H9 (cell line): ENCODE measurements around the gene ZBTB12. TPM values are rescaled to one million over a fixed set of nuclear protein-coding genes. Genes with fewer than 3 reads are reported as not detected.

Experiments used
- DNase-seq: peaks from one replicate; pipeline ENCODE4 v3.0.0-alpha.2; 2017
- H2AFZ ChIP-seq: one replicate; pipeline ENCODE4 v1.6.1; 2013; ENCODE audit warnings: mild to moderate bottlenecking, low read length, control low read depth, moderate library complexity
- H2AK5ac ChIP-seq: 2 replicates; pipeline ENCODE4 v1.6.1; 2013; ENCODE audit warnings: low read length, control low read depth, mixed read lengths; ENCODE audit not compliant: insufficient read length
- H2BK120ac ChIP-seq: one replicate; pipeline ENCODE4 v1.6.1; 2013; ENCODE audit warnings: low read depth, mild to moderate bottlenecking, low read length, control low read depth, inconsistent platforms; ENCODE audit not compliant: poor library complexity, severe bottlenecking
- H2BK12ac ChIP-seq: 2 replicates; pipeline ENCODE4 v1.6.1; 2013; ENCODE audit warnings: low read length, control low read depth, mixed read lengths, low read depth; ENCODE audit not compliant: insufficient read length
- H2BK15ac ChIP-seq: 2 replicates; pipeline ENCODE4 v1.6.1; 2013; ENCODE audit warnings: low read depth, low read length, control low read depth
- H2BK20ac ChIP-seq: one replicate; pipeline ENCODE4 v1.6.1; 2013; ENCODE audit warnings: low read depth, mild to moderate bottlenecking, low read length, control low read depth, inconsistent platforms; ENCODE audit not compliant: poor library complexity, severe bottlenecking
- H2BK5ac ChIP-seq: 2 replicates; pipeline ENCODE4 v1.6.1; 2013; ENCODE audit warnings: low read length, control low read depth, mixed read lengths; ENCODE audit not compliant: insufficient read length
- H3K14ac ChIP-seq: 2 replicates; pipeline ENCODE4 v1.6.1; 2013; ENCODE audit warnings: low read length, control low read depth; ENCODE audit not compliant: insufficient read depth
- H3K18ac ChIP-seq: 2 replicates; pipeline ENCODE4 v1.6.1; 2013; ENCODE audit warnings: low read depth, mild to moderate bottlenecking, mixed read lengths, low read length, control low read depth; ENCODE audit not compliant: insufficient read length
- H3K23ac ChIP-seq: 2 replicates; pipeline ENCODE4 v1.6.1; 2013; ENCODE audit warnings: low read length, control low read depth, mixed read lengths, low read depth; ENCODE audit not compliant: insufficient read length
- H3K23me2 ChIP-seq: 2 replicates; pipeline ENCODE4 v1.6.1; 2013; ENCODE audit warnings: low read depth, mild to moderate bottlenecking, mixed read lengths, low read length, control low read depth; ENCODE audit not compliant: insufficient read length, poor library complexity, severe bottlenecking
- H3K27ac ChIP-seq: 2 replicates; pipeline ENCODE4 v1.5.1; 2013; ENCODE audit warnings: low read length, control low read depth, mixed read lengths, low read depth; ENCODE audit not compliant: insufficient read length
- H3K27me3 ChIP-seq: 2 replicates; pipeline ENCODE4 v1.6.1; 2013; ENCODE audit warnings: low read length, control low read depth, inconsistent platforms; ENCODE audit not compliant: insufficient read depth
- H3K4ac ChIP-seq: 2 replicates; pipeline ENCODE4 v1.6.1; 2013; ENCODE audit warnings: low read depth, mild to moderate bottlenecking, control low read depth, inconsistent platforms, low read length, moderate library complexity
- H3K4me1 ChIP-seq: 2 replicates; pipeline ENCODE4 v1.6.1; 2013; ENCODE audit warnings: low read length, control low read depth, inconsistent platforms; ENCODE audit not compliant: insufficient read depth
- H3K4me2 ChIP-seq: 2 replicates; pipeline ENCODE4 v1.6.1; 2013; ENCODE audit warnings: low read length, control low read depth, mixed read lengths; ENCODE audit not compliant: insufficient read length, insufficient read depth
- H3K56ac ChIP-seq: 2 replicates; pipeline ENCODE4 v1.6.1; 2013; ENCODE audit warnings: low read depth, mild to moderate bottlenecking, mixed read lengths, low read length, control low read depth; ENCODE audit not compliant: insufficient read length
- H3K79me1 ChIP-seq: 2 replicates; pipeline ENCODE4 v1.6.1; 2013; ENCODE audit warnings: low read depth, mild to moderate bottlenecking, moderate library complexity, low read length, control low read depth, inconsistent platforms; ENCODE audit not compliant: insufficient read depth, poor library complexity, severe bottlenecking
- H3K79me2 ChIP-seq: 2 replicates; pipeline ENCODE4 v1.6.1; 2013; ENCODE audit warnings: low read length, control low read depth, inconsistent platforms; ENCODE audit not compliant: insufficient read depth
- H3K9ac ChIP-seq: 2 replicates; pipeline ENCODE4 v1.6.1; 2013; ENCODE audit warnings: low read length, control low read depth, mixed read lengths; ENCODE audit not compliant: insufficient read length; ENCODE audit errors: extremely low read depth
- H3K9me3 ChIP-seq: one replicate; pipeline ENCODE4 v1.6.1; 2013; ENCODE audit warnings: low read depth, low read length, inconsistent platforms; ENCODE audit not compliant: control insufficient read depth
- H3T11ph ChIP-seq: one replicate; pipeline ENCODE4 v1.6.1; 2013; ENCODE audit warnings: mild to moderate bottlenecking, low read length, control low read depth, inconsistent platforms
- H4K20me1 ChIP-seq: one replicate; pipeline ENCODE4 v1.6.1; 2013; ENCODE audit not compliant: control insufficient read depth, insufficient read length, insufficient read depth
- H4K5ac ChIP-seq: 2 replicates; pipeline ENCODE4 v1.6.1; 2013; ENCODE audit warnings: low read depth, mild to moderate bottlenecking, mixed read lengths, low read length, control low read depth; ENCODE audit not compliant: insufficient read length
- H4K8ac ChIP-seq: replicated peaks from 2 replicates; pipeline ENCODE4 v1.6.1; 2013; ENCODE audit warnings: low read length, control low read depth, mixed read lengths, low read depth; ENCODE audit not compliant: insufficient read length
- H4K91ac ChIP-seq: 2 replicates; pipeline ENCODE4 v1.6.1; 2013; ENCODE audit warnings: low read depth, mild to moderate bottlenecking, moderate library complexity, mixed read lengths, low read length, control low read depth; ENCODE audit not compliant: insufficient read length
- H3K27ac Mint-ChIP-seq, 3 experiments: 2 replicates in 2 of 3; 3 replicates in 1 of 3; pipeline ENCODE4 v1.8.0; 2020 to 2021; ENCODE audit warnings: mixed read lengths in 3 of 3, mild to moderate bottlenecking in 1 of 3, moderate library complexity in 1 of 3
- H3K27me3 Mint-ChIP-seq: 2 replicates; pipeline ENCODE4 v1.8.0; 2021; ENCODE audit warnings: low read depth, mild to moderate bottlenecking, moderate library complexity, mixed read lengths
- H3K36me3 Mint-ChIP-seq, 3 experiments: 2 replicates in 2 of 3; 3 replicates in 1 of 3; pipeline ENCODE4 v1.8.0; 2020 to 2021; ENCODE audit warnings: low read depth in 3 of 3, mixed read lengths in 3 of 3; ENCODE audit not compliant: insufficient read depth in 1 of 3
- H3K4me1 Mint-ChIP-seq, 2 experiments: 2 replicates each; pipeline ENCODE4 v1.8.0; 2020; ENCODE audit warnings: mixed read lengths in 2 of 2
- H3K4me3 Mint-ChIP-seq, 2 experiments: 2 replicates in 1 of 2; 3 replicates in 1 of 2; pipeline ENCODE4 v1.8.0; 2020 to 2021; ENCODE audit warnings: mild to moderate bottlenecking in 2 of 2, mixed read lengths in 2 of 2, moderate library complexity in 1 of 2
- H3K9me3 Mint-ChIP-seq, 2 experiments: 2 replicates in 1 of 2; 3 replicates in 1 of 2; pipeline ENCODE4 v1.8.0; 2020; ENCODE audit warnings: mild to moderate bottlenecking in 2 of 2, mixed read lengths in 2 of 2, moderate library complexity in 1 of 2
- CTCF ChIP-seq: fragments of 200-600 bp; sonication (generic); conservative IDR thresholded peaks from 3 replicates; pipeline ENCODE4 v1.8.0; 2021; ENCODE audit warnings: antibody characterized with exemption, mild to moderate bottlenecking
- WGBS: extraction: QIAGEN DNeasy Blood & Tissue Kit; methylation state at CpG from one replicate; pipeline ENCODE4 v1.1.7; 2013; ENCODE audit warnings: missing lambda C conversion rate, low lambda C conversion rate, mixed read lengths; ENCODE audit not compliant: insufficient read length; ENCODE audit errors: extremely low coverage; 5-methylcytosine and 5-hydroxymethylcytosine counted together
- total RNA-seq: library from RNA; stranded (reverse); gene quantifications from 2 replicates; pipeline ENCODE4 v1.2.1, GENCODE V29; 2021

Gene ZBTB12
- total RNA-seq, 1 experiment from 2014 or later = 31.0 TPM

GRCh38 chr6:31874084-31874670, 27.7 kb downstream of the ZBTB12 start:
- H3K27ac ChIP-seq = no peak overlapping the region
- H3K23ac ChIP-seq = no peak overlapping the region
- no peak overlapping the region for H2BK15ac ChIP-seq
- H3K4me3 Mint-ChIP-seq = no peak overlapping the region
- H4K20me1 ChIP-seq = no peaks in the 10 kb centered on the region
- no peak overlapping the region for H2BK12ac ChIP-seq
- H3K9me3 Mint-ChIP-seq = no peaks in the 10 kb centered on the region
- no peaks in the 10 kb centered on the region for H3K79me2 ChIP-seq
- H4K8ac ChIP-seq = no peak overlapping the region
- H3K27ac Mint-ChIP-seq = no peak overlapping the region
- H3K56ac ChIP-seq = no peak overlapping the region
- H3K27me3 ChIP-seq = no peaks in the 10 kb centered on the region
- H3K4me1 Mint-ChIP-seq = peaks cover 11 to 37% of the 10 kb centered on the region in 2 experiments
- H3K23me2 ChIP-seq = no peaks in the 10 kb centered on the region
- H3K4me1 ChIP-seq = peaks cover 3% of the 10 kb centered on the region; the same call in 1 of the 2 replicates
- no peak overlapping the region for H3K9ac ChIP-seq
- no peak overlapping the region for H4K91ac ChIP-seq
- H3K18ac ChIP-seq = no peak overlapping the region
- no peak for DNase-seq
- H2BK120ac ChIP-seq = no peak overlapping the region
- H4K5ac ChIP-seq = no peak overlapping the region
- H3K4ac ChIP-seq = no peak overlapping the region
- H3T11ph ChIP-seq = no peak overlapping the region
- no peak overlapping the region for H3K14ac ChIP-seq
- no peak overlapping the region for H2AK5ac ChIP-seq
- no peak overlapping the region for H2AFZ ChIP-seq
- H3K4me2 ChIP-seq = no peak overlapping the region
- H3K79me1 ChIP-seq = no peaks in the 10 kb centered on the region
- no peaks in the 10 kb centered on the region; the same call in 1 of the 2 replicates for H3K27me3 Mint-ChIP-seq
- H2BK20ac ChIP-seq = no peak overlapping the region
- no peak for TF ChIP-seq CTCF
- no peaks in the 10 kb centered on the region for H3K9me3 ChIP-seq
- WGBS = no CpG with 5 or more reads among the region's 4 CpGs
- H3K36me3 Mint-ChIP-seq = no peaks in the 10 kb centered on the region; a peak in 1 of 7 replicates
- no peak overlapping the region for H2BK5ac ChIP-seq
